GM23338 (cell line): ENCODE measurements around the gene AOAH. TPM values are rescaled to one million over a fixed set of nuclear protein-coding genes. Genes with fewer than 3 reads are reported as not detected.
A peak's percentile ranks its signal among the peaks of the same experiment; 100 is the strongest.

Experiments
- ATAC-seq: fragments of 200-7000 bp; cut with Tn5 transposase; 3 replicates; pipeline ENCODE4 v1.9.1; 2020
- DNase-seq: peaks from one replicate; pipeline ENCODE4 v3.0.0-alpha.2; 2015; ENCODE audit warnings: low spot score
- H2AFZ ChIP-seq: fragments of 200-600 bp; sonication (generic); 2 replicates; pipeline ENCODE4 v1.8.0; 2016; ENCODE audit warnings: antibody characterized with exemption, mild to moderate bottlenecking, moderate library complexity
- H3F3A ChIP-seq: fragments of 200-600 bp; sonication (generic); replicated peaks from 2 replicates; pipeline ENCODE4 v1.8.0; 2017; ENCODE audit warnings: antibody characterized with exemption, mixed run types, low read depth
- H3K27ac ChIP-seq: fragments of 200-600 bp; sonication (generic); 2 replicates; pipeline ENCODE4 v1.6.1; 2016; ENCODE audit warnings: low read depth
- H3K27me3 ChIP-seq: fragments of 200-600 bp; sonication (generic); 2 replicates; pipeline ENCODE4 v1.8.0; 2016; ENCODE audit warnings: mild to moderate bottlenecking, mixed run types, moderate library complexity; ENCODE audit not compliant: insufficient read depth
- H3K36me3 ChIP-seq: fragments of 200-600 bp; sonication (generic); 2 replicates; pipeline ENCODE4 v1.8.0; 2016; ENCODE audit warnings: mild to moderate bottlenecking; ENCODE audit not compliant: insufficient read depth
- H3K4me1 ChIP-seq: fragments of 200-600 bp; sonication (generic); 2 replicates; pipeline ENCODE4 v1.8.0; 2016; ENCODE audit warnings: mild to moderate bottlenecking, moderate library complexity; ENCODE audit not compliant: insufficient read depth
- H3K4me2 ChIP-seq: fragments of 200-600 bp; sonication (generic); 2 replicates; pipeline ENCODE4 v1.7.1; 2017; ENCODE audit warnings: mixed run types
- H3K4me3 ChIP-seq: fragments of 200-600 bp; sonication (generic); 2 replicates; pipeline ENCODE4 v1.6.1; 2016; ENCODE audit warnings: mixed run types
- H3K79me2 ChIP-seq: fragments of 200-600 bp; sonication (generic); replicated peaks from 2 replicates; pipeline ENCODE4 v1.8.0; 2017; ENCODE audit warnings: mild to moderate bottlenecking; ENCODE audit not compliant: insufficient read depth
- H3K9me2 ChIP-seq: fragments of 200-600 bp; sonication (generic); 2 replicates; pipeline ENCODE4 v1.8.0; 2017; ENCODE audit not compliant: insufficient read depth
- H4K20me1 ChIP-seq: fragments of 200-600 bp; sonication (generic); replicated peaks from 2 replicates; pipeline ENCODE4 v1.8.0; 2017; ENCODE audit warnings: mild to moderate bottlenecking; ENCODE audit not compliant: insufficient read depth
- H3K27ac Mint-ChIP-seq: 2 replicates; pipeline ENCODE4 v1.8.0; 2020; ENCODE audit warnings: inconsistent platforms, mild to moderate bottlenecking, moderate library complexity, mixed read lengths
- H3K27me3 Mint-ChIP-seq: 3 replicates; pipeline ENCODE4 v1.8.0; 2022; ENCODE audit warnings: low read depth, mild to moderate bottlenecking, moderate library complexity, mixed read lengths, inconsistent platforms; ENCODE audit not compliant: insufficient read depth, poor library complexity
- H3K36me3 Mint-ChIP-seq: 3 replicates; pipeline ENCODE4 v1.8.0; 2021; ENCODE audit warnings: low read depth, mild to moderate bottlenecking, inconsistent platforms, moderate library complexity, mixed read lengths
- H3K4me1 Mint-ChIP-seq: 3 replicates; pipeline ENCODE4 v1.8.0; 2020; ENCODE audit warnings: mild to moderate bottlenecking, inconsistent platforms, mixed read lengths
- H3K4me3 Mint-ChIP-seq: 3 replicates; pipeline ENCODE4 v1.8.0; 2021; ENCODE audit warnings: moderate library complexity, mild to moderate bottlenecking, inconsistent platforms, mixed read lengths
- H3K9me3 Mint-ChIP-seq: 3 replicates; pipeline ENCODE4 v1.8.0; 2020; ENCODE audit warnings: moderate library complexity, mild to moderate bottlenecking, inconsistent platforms, mixed read lengths
- CREB1 ChIP-seq: fragments of 250-450 bp; sonication (Bioruptor Pico); IDR thresholded peaks from 2 replicates; pipeline ENCODE4 v1.5.0; 2020; ENCODE audit warnings: low read depth, mild to moderate bottlenecking, moderate library complexity
- EZH2 ChIP-seq: fragments of 200-600 bp; sonication (generic); IDR thresholded peaks from one replicate; pipeline ENCODE4 v1.8.0; 2017; ENCODE audit warnings: antibody characterized with exemption, mild to moderate bottlenecking, low read depth; ENCODE audit not compliant: unreplicated experiment
- EZH2phosphoT487 ChIP-seq: fragments of 200-600 bp; sonication (generic); IDR thresholded peaks from one replicate; pipeline ENCODE4 v1.8.1; 2018; ENCODE audit warnings: antibody characterized with exemption; ENCODE audit not compliant: unreplicated experiment
- JUNB ChIP-seq: IDR thresholded peaks from one replicate; pipeline ENCODE4 v1.6.1; 2016; ENCODE audit warnings: antibody characterized with exemption; ENCODE audit not compliant: unreplicated experiment
- NANOG ChIP-seq: IDR thresholded peaks from 2 replicates; pipeline ENCODE4 v1.6.1; 2016; ENCODE audit warnings: antibody characterized with exemption, borderline replicate concordance
- POLR2AphosphoS5 ChIP-seq: IDR thresholded peaks from 2 replicates; pipeline ENCODE4 v1.6.1; 2016; ENCODE audit warnings: antibody characterized with exemption, low read depth
- STAT1 ChIP-seq: IDR thresholded peaks from one replicate; pipeline ENCODE4 v1.6.1; 2016; ENCODE audit warnings: antibody characterized with exemption; ENCODE audit not compliant: unreplicated experiment
- ZNF114 ChIP-seq: fragments of 250-450 bp; sonication (Bioruptor Pico); IDR thresholded peaks from 2 replicates; pipeline ENCODE4 v1.5.0; 2020; ENCODE audit warnings: mild to moderate bottlenecking, moderate library complexity
- ZNF331 ChIP-seq: fragments of 250-450 bp; sonication (Bioruptor Pico); IDR thresholded peaks from 2 replicates; pipeline ENCODE4 v1.5.0; 2020; ENCODE audit warnings: low read depth, mild to moderate bottlenecking, moderate library complexity
- polyA plus RNA-seq: library from polyadenylated mRNA; unstranded; fragments of >200 nt; fragmentation: Nextera tagmentation; extraction: Ambion mirVana; gene quantifications from 2 replicates; pipeline ENCODE4 v1.2.1, GENCODE V29; 2016
- total RNA-seq: library from RNA; depleted of rRNA; stranded (reverse); fragments of >200 nt; shearing (Covaris generic); gene quantifications from 2 replicates; pipeline ENCODE4 v1.2.3, GENCODE V29; 2014
- TF ChIP-seq, protein P1 (sequence below): IDR thresholded peaks from 2 replicates; pipeline ENCODE4 v1.6.1; 2016; ENCODE audit warnings: antibody characterized with exemption
- TF ChIP-seq, protein P2 (sequence below): fragments of 250-450 bp; sonication (Bioruptor Pico); IDR thresholded peaks from 2 replicates; pipeline ENCODE4 v1.5.0; 2020; ENCODE audit warnings: mild to moderate bottlenecking, moderate library complexity
- TF ChIP-seq, protein P3 (sequence below), 2 experiments: fragments of 200-600 bp in 1 of 2; sonication (generic) in 1 of 2; conservative IDR thresholded peaks; 2 replicates each; pipeline versions ENCODE4 v1.5.1 to v1.6.1; 2016 to 2017; ENCODE audit warnings: antibody characterized with exemption in 2 of 2, low read depth in 2 of 2, mild to moderate bottlenecking in 2 of 2, moderate library complexity in 1 of 2
- TF ChIP-seq, protein P4 (sequence below): IDR thresholded peaks from one replicate; pipeline ENCODE4 v1.6.1; 2018; ENCODE audit warnings: antibody characterized with exemption; ENCODE audit not compliant: unreplicated experiment

AOAH gene
- total and polyA plus RNA-seq, 2 experiments from 2014 or later = not detected

DNA sequence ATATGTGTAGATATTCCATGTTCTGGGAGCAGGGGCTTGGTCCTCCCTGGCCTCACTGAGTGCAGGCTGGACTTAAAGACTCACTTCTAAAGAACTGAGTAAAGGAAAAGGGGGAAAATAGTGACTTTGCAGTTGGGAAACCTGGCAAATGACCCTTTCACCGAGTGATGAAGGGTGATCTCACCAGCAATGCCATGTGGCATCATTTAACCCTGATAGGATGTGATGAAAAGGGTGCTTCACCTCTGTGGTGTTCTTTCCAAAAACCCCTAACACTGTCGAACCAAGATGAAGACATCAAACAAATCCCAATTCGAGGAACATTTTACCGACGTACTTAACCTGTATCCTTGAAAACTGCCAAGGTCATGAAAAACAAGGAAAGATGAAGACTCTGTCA, 71.9 kb downstream of the AOAH start:
- TF ChIP-seq, protein P1, sequence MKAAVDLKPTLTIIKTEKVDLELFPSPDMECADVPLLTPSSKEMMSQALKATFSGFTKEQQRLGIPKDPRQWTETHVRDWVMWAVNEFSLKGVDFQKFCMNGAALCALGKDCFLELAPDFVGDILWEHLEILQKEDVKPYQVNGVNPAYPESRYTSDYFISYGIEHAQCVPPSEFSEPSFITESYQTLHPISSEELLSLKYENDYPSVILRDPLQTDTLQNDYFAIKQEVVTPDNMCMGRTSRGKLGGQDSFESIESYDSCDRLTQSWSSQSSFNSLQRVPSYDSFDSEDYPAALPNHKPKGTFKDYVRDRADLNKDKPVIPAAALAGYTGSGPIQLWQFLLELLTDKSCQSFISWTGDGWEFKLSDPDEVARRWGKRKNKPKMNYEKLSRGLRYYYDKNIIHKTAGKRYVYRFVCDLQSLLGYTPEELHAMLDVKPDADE = no peak
- TF ChIP-seq NANOG (no peak), ZNF331 (CRISPR knock-in tag) (no peak), JUNB (no peak), EZH2phosphoT487 (no peak), STAT1 (no peak), EZH2 (no peak), CREB1 (no peak), POLR2AphosphoS5 (no peak), ZNF114 (CRISPR knock-in tag) (no peak)
- TF ChIP-seq, protein P2, sequence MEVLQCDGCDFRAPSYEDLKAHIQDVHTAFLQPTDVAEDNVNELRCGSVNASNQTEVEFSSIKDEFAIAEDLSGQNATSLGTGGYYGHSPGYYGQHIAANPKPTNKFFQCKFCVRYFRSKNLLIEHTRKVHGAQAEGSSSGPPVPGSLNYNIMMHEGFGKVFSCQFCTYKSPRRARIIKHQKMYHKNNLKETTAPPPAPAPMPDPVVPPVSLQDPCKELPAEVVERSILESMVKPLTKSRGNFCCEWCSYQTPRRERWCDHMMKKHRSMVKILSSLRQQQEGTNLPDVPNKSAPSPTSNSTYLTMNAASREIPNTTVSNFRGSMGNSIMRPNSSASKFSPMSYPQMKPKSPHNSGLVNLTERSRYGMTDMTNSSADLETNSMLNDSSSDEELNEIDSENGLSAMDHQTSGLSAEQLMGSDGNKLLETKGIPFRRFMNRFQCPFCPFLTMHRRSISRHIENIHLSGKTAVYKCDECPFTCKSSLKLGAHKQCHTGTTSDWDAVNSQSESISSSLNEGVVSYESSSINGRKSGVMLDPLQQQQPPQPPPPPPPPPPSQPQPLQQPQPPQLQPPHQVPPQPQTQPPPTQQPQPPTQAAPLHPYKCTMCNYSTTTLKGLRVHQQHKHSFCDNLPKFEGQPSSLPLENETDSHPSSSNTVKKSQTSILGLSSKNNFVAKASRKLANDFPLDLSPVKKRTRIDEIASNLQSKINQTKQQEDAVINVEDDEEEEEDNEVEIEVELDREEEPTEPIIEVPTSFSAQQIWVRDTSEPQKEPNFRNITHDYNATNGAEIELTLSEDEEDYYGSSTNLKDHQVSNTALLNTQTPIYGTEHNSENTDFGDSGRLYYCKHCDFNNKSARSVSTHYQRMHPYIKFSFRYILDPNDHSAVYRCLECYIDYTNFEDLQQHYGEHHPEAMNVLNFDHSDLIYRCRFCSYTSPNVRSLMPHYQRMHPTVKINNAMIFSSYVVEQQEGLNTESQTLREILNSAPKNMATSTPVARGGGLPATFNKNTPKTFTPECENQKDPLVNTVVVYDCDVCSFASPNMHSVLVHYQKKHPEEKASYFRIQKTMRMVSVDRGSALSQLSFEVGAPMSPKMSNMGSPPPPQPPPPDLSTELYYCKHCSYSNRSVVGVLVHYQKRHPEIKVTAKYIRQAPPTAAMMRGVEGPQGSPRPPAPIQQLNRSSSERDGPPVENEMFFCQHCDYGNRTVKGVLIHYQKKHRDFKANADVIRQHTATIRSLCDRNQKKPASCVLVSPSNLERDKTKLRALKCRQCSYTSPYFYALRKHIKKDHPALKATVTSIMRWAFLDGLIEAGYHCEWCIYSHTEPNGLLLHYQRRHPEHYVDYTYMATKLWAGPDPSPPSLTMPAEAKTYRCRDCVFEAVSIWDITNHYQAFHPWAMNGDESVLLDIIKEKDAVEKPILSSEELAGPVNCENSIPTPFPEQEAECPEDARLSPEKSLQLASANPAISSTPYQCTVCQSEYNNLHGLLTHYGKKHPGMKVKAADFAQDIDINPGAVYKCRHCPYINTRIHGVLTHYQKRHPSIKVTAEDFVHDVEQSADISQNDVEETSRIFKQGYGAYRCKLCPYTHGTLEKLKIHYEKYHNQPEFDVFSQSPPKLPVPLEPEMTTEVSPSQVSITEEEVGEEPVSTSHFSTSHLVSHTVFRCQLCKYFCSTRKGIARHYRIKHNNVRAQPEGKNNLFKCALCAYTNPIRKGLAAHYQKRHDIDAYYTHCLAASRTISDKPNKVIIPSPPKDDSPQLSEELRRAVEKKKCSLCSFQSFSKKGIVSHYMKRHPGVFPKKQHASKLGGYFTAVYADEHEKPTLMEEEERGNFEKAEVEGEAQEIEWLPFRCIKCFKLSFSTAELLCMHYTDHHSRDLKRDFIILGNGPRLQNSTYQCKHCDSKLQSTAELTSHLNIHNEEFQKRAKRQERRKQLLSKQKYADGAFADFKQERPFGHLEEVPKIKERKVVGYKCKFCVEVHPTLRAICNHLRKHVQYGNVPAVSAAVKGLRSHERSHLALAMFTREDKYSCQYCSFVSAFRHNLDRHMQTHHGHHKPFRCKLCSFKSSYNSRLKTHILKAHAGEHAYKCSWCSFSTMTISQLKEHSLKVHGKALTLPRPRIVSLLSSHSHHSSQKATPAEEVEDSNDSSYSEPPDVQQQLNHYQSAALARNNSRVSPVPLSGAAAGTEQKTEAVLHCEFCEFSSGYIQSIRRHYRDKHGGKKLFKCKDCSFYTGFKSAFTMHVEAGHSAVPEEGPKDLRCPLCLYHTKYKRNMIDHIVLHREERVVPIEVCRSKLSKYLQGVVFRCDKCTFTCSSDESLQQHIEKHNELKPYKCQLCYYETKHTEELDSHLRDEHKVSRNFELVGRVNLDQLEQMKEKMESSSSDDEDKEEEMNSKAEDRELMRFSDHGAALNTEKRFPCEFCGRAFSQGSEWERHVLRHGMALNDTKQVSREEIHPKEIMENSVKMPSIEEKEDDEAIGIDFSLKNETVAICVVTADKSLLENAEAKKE (CRISPR knock-in tag) = no peak
- TF ChIP-seq, protein P3, sequence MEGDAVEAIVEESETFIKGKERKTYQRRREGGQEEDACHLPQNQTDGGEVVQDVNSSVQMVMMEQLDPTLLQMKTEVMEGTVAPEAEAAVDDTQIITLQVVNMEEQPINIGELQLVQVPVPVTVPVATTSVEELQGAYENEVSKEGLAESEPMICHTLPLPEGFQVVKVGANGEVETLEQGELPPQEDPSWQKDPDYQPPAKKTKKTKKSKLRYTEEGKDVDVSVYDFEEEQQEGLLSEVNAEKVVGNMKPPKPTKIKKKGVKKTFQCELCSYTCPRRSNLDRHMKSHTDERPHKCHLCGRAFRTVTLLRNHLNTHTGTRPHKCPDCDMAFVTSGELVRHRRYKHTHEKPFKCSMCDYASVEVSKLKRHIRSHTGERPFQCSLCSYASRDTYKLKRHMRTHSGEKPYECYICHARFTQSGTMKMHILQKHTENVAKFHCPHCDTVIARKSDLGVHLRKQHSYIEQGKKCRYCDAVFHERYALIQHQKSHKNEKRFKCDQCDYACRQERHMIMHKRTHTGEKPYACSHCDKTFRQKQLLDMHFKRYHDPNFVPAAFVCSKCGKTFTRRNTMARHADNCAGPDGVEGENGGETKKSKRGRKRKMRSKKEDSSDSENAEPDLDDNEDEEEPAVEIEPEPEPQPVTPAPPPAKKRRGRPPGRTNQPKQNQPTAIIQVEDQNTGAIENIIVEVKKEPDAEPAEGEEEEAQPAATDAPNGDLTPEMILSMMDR (conservative IDR thresholded peaks at IDR 0.05; ENCODE audit: low read depth in 2 of 2) = no peak
- TF ChIP-seq, protein P4, sequence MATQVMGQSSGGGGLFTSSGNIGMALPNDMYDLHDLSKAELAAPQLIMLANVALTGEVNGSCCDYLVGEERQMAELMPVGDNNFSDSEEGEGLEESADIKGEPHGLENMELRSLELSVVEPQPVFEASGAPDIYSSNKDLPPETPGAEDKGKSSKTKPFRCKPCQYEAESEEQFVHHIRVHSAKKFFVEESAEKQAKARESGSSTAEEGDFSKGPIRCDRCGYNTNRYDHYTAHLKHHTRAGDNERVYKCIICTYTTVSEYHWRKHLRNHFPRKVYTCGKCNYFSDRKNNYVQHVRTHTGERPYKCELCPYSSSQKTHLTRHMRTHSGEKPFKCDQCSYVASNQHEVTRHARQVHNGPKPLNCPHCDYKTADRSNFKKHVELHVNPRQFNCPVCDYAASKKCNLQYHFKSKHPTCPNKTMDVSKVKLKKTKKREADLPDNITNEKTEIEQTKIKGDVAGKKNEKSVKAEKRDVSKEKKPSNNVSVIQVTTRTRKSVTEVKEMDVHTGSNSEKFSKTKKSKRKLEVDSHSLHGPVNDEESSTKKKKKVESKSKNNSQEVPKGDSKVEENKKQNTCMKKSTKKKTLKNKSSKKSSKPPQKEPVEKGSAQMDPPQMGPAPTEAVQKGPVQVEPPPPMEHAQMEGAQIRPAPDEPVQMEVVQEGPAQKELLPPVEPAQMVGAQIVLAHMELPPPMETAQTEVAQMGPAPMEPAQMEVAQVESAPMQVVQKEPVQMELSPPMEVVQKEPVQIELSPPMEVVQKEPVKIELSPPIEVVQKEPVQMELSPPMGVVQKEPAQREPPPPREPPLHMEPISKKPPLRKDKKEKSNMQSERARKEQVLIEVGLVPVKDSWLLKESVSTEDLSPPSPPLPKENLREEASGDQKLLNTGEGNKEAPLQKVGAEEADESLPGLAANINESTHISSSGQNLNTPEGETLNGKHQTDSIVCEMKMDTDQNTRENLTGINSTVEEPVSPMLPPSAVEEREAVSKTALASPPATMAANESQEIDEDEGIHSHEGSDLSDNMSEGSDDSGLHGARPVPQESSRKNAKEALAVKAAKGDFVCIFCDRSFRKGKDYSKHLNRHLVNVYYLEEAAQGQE = no peak
- Mint-ChIP-seq H3K9me3 (no peaks in the 10 kb centered on the region), H3K4me3 (no peak overlapping the region), H3K27ac (no peak overlapping the region), H3K36me3 (no peaks in the 10 kb centered on the region), H3K4me1 (peaks cover 42% of the 10 kb centered on the region), H3K27me3 (peaks cover 7% of the 10 kb centered on the region)
- Histone ChIP-seq H3K36me3 (no peaks in the 10 kb centered on the region), H2AFZ (0 out of 2 replicates have a peak overlapping the region, but pooled peaks have one; percentile 8), H3K9me2 (no peaks in the 10 kb centered on the region), H3K4me2 (no peak overlapping the region), H3K4me3 (no peak overlapping the region), H3K27me3 (no peaks in the 10 kb centered on the region), H3K4me1 (peaks cover 27% of the 10 kb centered on the region), H3F3A (no peaks in the 10 kb centered on the region), H4K20me1 (no peaks in the 10 kb centered on the region), H3K27ac (no peak overlapping the region), H3K79me2 (no peaks in the 10 kb centered on the region)
- no peak for DNase-seq
- no peak for ATAC-seq
